Stimulated activated naive CD8-positive, alpha-beta T cell treated with anti-CD3 and anti-CD28 coated beads, Interleukin-15, Interleukin-2, amounts not matched to agents 100 ng/mL and 50 ng/mL, for 24 hours (primary cell): ENCODE measurements around the gene TUBG2.
A peak's percentile ranks its signal among the peaks of the same experiment; 100 is the strongest.

ENCODE experiments used
- H3K27ac Mint-ChIP-seq: one replicate; pipeline ENCODE4 v1.8.0; 2021; ENCODE audit warnings: mild to moderate bottlenecking, mixed read lengths
- H3K27me3 Mint-ChIP-seq: one replicate; pipeline ENCODE4 v1.8.0; 2021; ENCODE audit warnings: mixed read lengths
- H3K36me3 Mint-ChIP-seq: one replicate; pipeline ENCODE4 v1.8.0; 2021; ENCODE audit warnings: low read depth, mixed read lengths
- H3K4me1 Mint-ChIP-seq: one replicate; pipeline ENCODE4 v1.8.0; 2021; ENCODE audit warnings: low read depth, mixed read lengths
- H3K4me3 Mint-ChIP-seq: one replicate; pipeline ENCODE4 v1.8.0; 2021; ENCODE audit warnings: mild to moderate bottlenecking, mixed read lengths
- H3K9me3 Mint-ChIP-seq: one replicate; pipeline ENCODE4 v1.8.0; 2021; ENCODE audit warnings: mixed read lengths

Gene TUBG2

GRCh38 chr17:42694524-42694923 is 35.4 kb downstream of the TUBG2 start:
- Mint-ChIP-seq H3K4me3 (no peak overlapping the region), H3K36me3 (no peaks in the 10 kb centered on the region), H3K9me3 (no peaks in the 10 kb centered on the region), H3K4me1 (no peaks in the 10 kb centered on the region), H3K27ac (no peak overlapping the region), H3K27me3 (no peaks in the 10 kb centered on the region)

GRCh38 chr17:42695500-42695899 is 36.4 kb downstream of the TUBG2 start:
- Mint-ChIP-seq H3K4me1 (no peaks in the 10 kb centered on the region), H3K9me3 (no peaks in the 10 kb centered on the region), H3K27me3 (no peaks in the 10 kb centered on the region), H3K4me3 (no peak overlapping the region), H3K36me3 (peaks cover 2% of the 10 kb centered on the region), H3K27ac (no peak overlapping the region)

GRCh38 chr17:42697108-42697811 is 38.2 kb downstream of the TUBG2 start:
- no peaks in the 10 kb centered on the region for H3K27me3 Mint-ChIP-seq
- no peaks in the 10 kb centered on the region for H3K9me3 Mint-ChIP-seq
- no peak overlapping the region for H3K4me3 Mint-ChIP-seq
- peaks cover 16% of the 10 kb centered on the region for H3K36me3 Mint-ChIP-seq
- H3K27ac Mint-ChIP-seq = no peak overlapping the region
- H3K4me1 Mint-ChIP-seq = no peaks in the 10 kb centered on the region

GRCh38 chr17:42698736-42699414 is 39.8 kb downstream of the TUBG2 start:
- no peaks in the 10 kb centered on the region for H3K9me3 Mint-ChIP-seq
- no peak overlapping the region for H3K4me3 Mint-ChIP-seq
- H3K27me3 Mint-ChIP-seq = no peaks in the 10 kb centered on the region
- no peaks in the 10 kb centered on the region for H3K4me1 Mint-ChIP-seq
- H3K27ac Mint-ChIP-seq = no peak overlapping the region
- peaks cover 29% of the 10 kb centered on the region for H3K36me3 Mint-ChIP-seq

- Mint-ChIP-seq H3K36me3 (peaks cover 33% of the 10 kb centered on the region), H3K27me3 (no peaks in the 10 kb centered on the region), H3K27ac (no peak overlapping the region), H3K4me1 (peaks cover 1% of the 10 kb centered on the region), H3K4me3 (no peak overlapping the region), H3K9me3 (no peaks in the 10 kb centered on the region)
Measured at GRCh38 chr17:42699415-42699740, 40.3 kb downstream of the TUBG2 start.

- Mint-ChIP-seq H3K4me1 (peaks cover 15% of the 10 kb centered on the region), H3K9me3 (no peaks in the 10 kb centered on the region), H3K27ac (no peak overlapping the region), H3K36me3 (peaks cover 43% of the 10 kb centered on the region), H3K27me3 (no peaks in the 10 kb centered on the region), H3K4me3 (no peak overlapping the region)
Measured at GRCh38 chr17:42700586-42701289, 41.7 kb downstream of the TUBG2 start.

GRCh38 chr17:42702446-42702845 is 43.4 kb downstream of the TUBG2 start:
- no peaks in the 10 kb centered on the region for H3K9me3 Mint-ChIP-seq
- H3K27ac Mint-ChIP-seq = no peak overlapping the region
- no peaks in the 10 kb centered on the region for H3K27me3 Mint-ChIP-seq
- H3K4me3 Mint-ChIP-seq = no peak overlapping the region
- peaks cover 58% of the 10 kb centered on the region for H3K36me3 Mint-ChIP-seq
- peaks cover 31% of the 10 kb centered on the region for H3K4me1 Mint-ChIP-seq

- peaks cover 77% of the 10 kb centered on the region for H3K36me3 Mint-ChIP-seq
- H3K27me3 Mint-ChIP-seq = no peaks in the 10 kb centered on the region
Measured at GRCh38 chr17:42704490-42704836, 45.4 kb downstream of the TUBG2 start.

GRCh38 chr17:42704837-42705494 is 45.9 kb downstream of the TUBG2 start:
- H3K27me3 Mint-ChIP-seq = no peaks in the 10 kb centered on the region
- H3K9me3 Mint-ChIP-seq = no peaks in the 10 kb centered on the region
- H3K4me1 Mint-ChIP-seq = peaks cover 39% of the 10 kb centered on the region
- peaks cover 82% of the 10 kb centered on the region for H3K36me3 Mint-ChIP-seq
- peak overlapping the region; percentile 23 for H3K27ac Mint-ChIP-seq
- no peak overlapping the region for H3K4me3 Mint-ChIP-seq

More at GRCh38 chr17:42704490-42704836, 45.4 kb downstream of the TUBG2 start:
- H3K27ac Mint-ChIP-seq = peak overlapping the region; percentile 23
- H3K9me3 Mint-ChIP-seq = no peaks in the 10 kb centered on the region
- H3K4me1 Mint-ChIP-seq = peaks cover 39% of the 10 kb centered on the region
- no peak overlapping the region for H3K4me3 Mint-ChIP-seq

GRCh38 chr17:42706732-42707131 is 47.6 kb downstream of the TUBG2 start:
- no peak overlapping the region for H3K4me3 Mint-ChIP-seq
- peak overlapping the region; percentile 24 for H3K27ac Mint-ChIP-seq
- peaks cover 39% of the 10 kb centered on the region for H3K4me1 Mint-ChIP-seq
- peaks cover 84% of the 10 kb centered on the region for H3K36me3 Mint-ChIP-seq
- no peaks in the 10 kb centered on the region for H3K9me3 Mint-ChIP-seq
- H3K27me3 Mint-ChIP-seq = no peaks in the 10 kb centered on the region

GRCh38 chr17:42708588-42708987 is 49.5 kb downstream of the TUBG2 start:
- Mint-ChIP-seq H3K4me3 (no peak overlapping the region), H3K27me3 (no peaks in the 10 kb centered on the region), H3K27ac (no peak overlapping the region), H3K4me1 (peaks cover 39% of the 10 kb centered on the region), H3K9me3 (no peaks in the 10 kb centered on the region), H3K36me3 (peaks cover 83% of the 10 kb centered on the region)

GRCh38 chr17:42709561-42709960 is 50.5 kb downstream of the TUBG2 start:
- Mint-ChIP-seq H3K27ac (no peak overlapping the region), H3K27me3 (no peaks in the 10 kb centered on the region), H3K9me3 (no peaks in the 10 kb centered on the region), H3K36me3 (peaks cover 83% of the 10 kb centered on the region), H3K4me3 (no peak overlapping the region), H3K4me1 (peaks cover 36% of the 10 kb centered on the region)
